ENCODE data around the gene CPEB1.
"Not testable (repeated sequence)": the region's sequence is repeated elsewhere in the genome, so short reads cannot be mapped to it uniquely, and the experiment has no call there.

Gene CPEB1

DNA sequence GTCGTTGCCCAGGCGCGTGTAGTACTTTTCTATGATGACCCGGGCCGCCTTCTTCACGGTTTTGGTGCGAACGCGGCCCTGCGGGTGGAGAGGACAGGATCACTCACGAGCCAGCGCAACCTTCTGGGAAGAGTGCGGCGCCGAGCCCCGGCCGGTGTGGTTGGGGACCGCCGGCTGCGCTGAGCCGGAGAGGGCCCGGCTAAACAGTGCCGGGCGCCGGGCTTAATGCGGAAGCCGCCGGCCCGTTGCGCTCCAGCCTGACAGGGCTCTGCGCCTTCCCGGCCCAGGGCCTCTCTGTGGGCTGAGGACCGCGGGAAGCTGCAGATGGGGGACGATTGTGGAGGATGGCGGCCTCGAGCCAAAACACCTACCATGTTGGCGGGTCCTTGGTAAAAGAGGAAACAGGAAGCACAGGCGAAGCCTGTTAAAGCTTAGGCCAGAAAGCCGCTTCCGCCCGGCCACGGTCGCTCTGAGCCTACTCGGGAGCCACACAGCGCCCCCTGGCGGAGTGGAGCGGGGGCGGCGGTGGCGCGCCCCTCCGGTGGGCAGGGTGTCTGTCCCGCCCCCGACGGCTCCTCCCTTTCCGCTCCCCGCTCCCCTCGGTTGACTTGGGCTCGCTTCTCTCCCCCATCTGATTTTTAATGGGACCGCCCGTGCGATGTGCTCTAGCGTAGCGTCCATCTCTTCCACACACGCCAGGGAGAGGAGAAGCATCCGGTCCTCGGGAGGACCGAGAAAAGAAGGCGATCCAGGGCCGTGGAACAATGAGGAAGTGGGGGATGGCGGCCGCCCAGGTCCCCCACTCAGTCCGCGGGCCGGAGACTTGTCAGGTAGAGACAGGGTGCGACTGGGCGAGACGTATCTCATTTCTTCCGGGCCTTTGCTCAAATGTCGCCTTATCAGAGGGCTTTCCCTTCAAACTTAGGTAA, 106.8 kb downstream of the CPEB1 start, which contains the start of gene RPS17:
RPS17 (minus strand) TSS at position 403 of the 929 bp plus-strand sequence; CDS start at position 374, 29 bp downstream.
- peak; percentile 99 for DNase-seq

DNA sequence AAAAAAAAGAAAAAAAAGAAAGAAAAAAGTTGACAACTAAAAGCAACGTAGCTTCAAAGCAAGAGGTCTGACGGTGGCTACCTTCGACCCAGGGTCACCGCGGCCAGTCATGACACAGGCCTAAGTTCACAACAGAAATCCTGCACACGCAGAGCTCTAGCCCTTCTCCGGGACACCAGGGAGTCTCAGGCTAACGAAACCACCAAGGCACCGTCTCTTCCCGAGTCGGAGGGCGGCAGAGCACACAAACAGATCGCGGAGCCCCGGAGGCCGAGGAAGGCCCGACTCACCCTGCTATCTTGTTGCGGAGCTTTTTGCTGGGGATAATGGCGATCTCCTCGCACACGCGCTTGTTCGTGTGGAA, 107.5 kb downstream of the CPEB1 start:
- no peak for DNase-seq

GRCh38 chr15:82538961-82539690, 108.0 kb downstream of the CPEB1 start:
- DNase-seq: no peak

DNA sequence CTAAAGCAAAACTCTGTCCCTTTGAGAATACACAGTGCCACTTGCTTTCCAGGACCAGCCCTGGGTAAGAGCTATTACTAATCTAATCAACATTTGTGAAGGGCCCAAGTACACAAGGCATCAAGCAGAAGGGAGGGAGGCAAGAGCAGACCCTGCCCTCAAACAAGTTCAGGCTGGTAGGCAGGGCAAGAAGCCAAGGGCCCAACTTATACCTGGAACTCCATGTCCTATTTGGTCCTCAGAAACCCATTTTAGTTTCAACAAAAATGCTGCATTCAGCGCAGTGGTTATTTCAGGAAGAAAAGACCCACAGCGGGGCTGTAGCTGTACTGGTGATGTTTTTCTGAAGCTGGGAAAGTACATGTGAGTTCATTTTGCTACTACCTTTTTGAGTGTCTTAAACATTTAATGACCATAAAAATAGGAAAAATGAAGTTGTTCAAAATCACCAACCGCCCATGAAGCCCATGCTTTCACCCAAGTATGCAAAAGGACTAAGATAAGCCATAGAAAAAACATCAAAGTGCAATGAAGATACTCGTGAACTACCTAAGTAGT, 109.7 kb downstream of the CPEB1 start:
- no peak for DNase-seq

DNA sequence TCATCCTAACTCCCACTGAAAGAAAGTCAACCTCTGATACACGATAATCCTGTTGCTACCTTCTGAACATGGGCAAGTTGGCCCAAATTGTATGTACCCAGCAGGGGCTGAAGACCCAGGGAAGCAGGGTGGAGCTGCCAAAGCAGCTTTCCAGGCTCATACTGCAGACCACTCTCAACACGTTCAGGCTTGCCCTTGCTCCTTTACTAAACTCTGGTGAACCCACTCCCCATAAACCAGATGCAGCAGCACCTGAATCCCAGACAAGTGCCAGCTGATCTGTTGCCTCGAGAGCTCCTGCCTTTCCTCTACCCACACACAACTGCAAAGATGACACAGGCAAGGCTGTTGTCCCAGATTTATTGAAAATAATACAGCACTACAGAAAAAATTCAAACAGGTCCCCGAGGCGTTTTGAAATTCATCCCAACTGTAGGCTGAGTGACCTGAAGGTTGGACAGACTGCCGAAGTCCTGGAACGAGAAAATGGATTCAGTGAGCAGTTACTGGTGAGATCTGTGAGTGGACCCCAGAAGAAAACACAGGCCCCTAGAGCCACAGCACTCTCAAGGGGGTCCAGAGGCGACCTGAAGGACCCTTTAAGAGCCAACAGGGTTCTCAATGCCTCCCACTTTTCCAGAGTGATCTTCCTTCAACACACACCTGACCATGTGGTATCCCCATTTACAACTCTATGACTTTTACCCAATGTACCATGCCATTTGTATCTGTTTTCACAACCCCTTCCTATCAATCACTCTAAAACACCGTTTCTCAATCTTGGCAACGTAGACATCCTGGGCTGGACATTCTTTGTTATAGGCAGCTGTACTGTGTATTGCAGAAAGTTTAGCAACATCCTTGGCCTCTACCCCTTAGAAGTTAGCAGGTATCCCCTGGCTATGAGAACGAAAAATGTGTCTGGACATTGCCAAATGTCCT, 110.5 kb downstream of the CPEB1 start:
- no peak for DNase-seq

DNA sequence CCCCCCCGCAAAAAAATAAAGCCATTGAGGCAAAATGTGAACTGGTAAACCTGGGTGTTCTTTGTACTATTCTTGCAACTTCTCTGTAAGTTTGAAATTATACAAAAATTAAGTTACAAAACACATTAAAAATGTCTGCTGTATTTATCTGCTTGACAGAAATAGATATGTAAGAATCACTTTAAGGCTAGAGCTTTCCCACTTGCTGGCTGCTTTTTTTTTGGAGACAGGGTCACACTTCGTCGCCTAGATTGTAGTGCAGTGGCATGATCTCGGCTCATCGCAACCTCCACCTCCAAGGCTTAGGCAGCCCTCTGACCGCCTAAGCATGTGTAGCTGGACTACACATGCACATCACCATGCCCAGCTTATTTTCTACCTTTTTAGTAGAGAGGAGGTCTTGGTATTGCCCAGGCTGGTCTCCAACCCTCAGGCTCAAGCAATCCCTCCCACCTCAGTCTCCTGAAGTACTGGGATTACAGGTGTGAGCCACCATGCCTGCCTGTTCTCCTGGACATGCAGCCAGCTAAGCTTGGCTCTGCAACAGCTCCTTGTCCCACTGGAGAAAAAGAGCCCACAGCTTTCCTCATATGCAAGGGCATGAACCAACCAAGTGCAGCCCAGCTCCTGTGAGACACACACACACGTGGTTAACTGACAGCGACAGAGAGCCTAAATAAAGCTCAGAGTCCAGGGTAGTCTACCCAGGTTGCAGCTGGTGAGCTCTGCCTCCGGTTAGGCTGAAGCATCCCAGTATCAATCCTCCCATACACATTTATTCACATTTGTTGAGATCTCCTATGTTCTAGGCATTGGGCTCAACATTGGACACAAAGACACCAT, 111.4 kb downstream of the CPEB1 start:
- peak in 1 of 2 donors; percentile 21 for DNase-seq

- DNase-seq: not testable (repeated sequence)
Measured at GRCh38 chr15:82535151-82535550, 112.0 kb downstream of the CPEB1 start.

DNA sequence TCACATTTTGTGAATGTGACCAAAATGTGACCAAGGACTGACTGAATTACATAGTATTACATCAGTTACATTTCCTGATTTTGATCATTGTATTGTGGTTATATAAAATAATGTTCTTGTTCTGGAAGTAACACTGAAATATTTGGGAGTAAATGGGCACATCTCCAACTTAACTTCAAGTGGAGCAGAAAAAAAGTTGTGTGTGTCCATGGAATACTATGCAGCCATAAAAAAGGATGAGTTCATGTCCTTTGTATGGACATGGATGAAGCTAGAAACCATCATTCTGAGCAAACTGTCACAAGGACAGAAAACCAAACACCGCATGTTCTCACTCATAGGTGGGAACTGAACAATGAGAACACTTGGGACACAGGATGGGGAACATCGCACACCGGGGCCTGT, 112.7 kb downstream of the CPEB1 start:
- DNase-seq: not testable (repeated sequence)

GRCh38 chr15:82533801-82534200, 113.4 kb downstream of the CPEB1 start:
- DNase-seq: no peak

DNA sequence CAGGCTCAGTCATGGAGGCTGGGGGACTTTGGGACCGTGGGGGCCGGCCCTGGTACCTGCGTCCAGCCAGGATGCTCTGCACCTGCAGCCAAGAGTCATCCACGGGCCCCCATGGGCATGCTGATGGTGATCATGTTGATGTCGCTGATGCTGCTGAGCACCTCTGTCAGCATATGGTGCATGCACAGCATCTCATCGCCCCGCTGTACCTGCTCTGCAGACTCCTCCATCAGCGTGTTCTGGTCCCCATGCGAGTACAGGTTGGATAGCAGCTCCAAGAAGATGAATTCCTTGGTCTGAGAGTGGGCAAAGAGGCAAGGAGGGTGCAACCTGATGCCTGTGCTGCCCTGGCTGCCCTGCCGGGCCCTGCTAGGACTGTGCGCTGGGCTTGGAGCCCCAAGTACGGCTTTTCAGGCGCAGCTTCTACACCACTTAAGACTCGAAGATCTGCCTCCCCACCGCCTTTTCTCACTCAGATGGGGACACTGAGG, 114.1 kb downstream of the CPEB1 start:
- no peak for DNase-seq

GRCh38 chr15:82532383-82532990, 114.7 kb downstream of the CPEB1 start:
- DNase-seq: no peak

- no peak for DNase-seq
Measured at GRCh38 chr15:82531496-82532382, 115.4 kb downstream of the CPEB1 start.

DNA sequence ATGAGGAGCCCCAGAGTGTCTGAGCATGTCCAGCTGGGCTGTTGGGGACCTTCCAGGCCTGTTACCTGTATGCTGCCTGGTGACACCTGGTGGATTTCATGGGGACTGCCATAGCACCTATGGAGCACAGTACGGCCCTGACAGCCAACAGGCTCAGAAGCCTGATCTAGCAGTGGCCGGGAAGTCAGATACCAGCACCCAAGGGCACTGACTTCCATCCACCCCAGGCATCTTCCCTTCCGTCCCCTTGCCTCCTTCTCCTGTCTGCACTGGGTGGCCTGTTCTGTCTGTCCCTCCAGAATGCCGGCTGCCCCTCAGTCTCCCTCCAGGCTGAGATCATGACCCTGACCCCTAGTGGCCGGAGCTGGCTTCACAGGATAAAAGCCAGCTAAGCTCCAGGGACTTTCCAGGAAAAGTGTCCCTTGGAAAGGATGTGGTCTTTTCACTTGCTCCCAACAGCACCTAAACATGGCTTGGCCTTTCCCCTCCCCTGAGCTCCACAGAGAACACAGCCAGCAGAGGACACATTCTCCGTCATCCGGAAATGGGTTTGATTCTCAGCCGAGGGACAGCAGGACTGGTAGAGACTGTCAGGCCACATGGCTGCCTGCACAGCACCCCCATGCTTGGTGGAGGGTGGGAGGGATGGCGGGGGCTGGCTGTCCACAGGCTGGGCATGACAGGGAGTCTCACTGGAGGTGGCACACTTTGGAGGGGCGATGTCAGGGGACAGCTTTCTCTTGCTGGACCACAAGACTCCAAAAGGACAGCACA, 116.4 kb downstream of the CPEB1 start:
- DNase-seq: peak; percentile 56 to 60

DNA sequence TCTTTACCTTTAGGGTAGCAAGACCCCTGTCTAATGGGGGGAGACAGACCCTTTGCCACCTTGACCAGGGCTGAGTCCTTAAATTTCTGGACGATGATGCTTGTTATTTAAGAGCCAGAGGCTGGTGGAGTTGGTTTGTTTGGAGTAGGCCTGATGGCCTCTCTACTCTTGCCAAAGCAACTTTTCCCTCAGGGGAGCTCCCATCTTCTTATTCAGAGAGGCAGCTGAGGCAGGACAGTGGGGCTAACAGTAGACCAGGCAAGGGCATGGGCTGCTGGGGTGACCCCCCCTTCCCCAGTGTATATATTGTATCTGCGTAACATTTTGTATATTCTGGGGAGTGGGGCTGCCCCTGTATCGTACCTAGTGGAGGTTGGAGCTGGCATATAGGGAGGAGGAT, 117.2 kb downstream of the CPEB1 start:
- no peak for DNase-seq

DNA sequence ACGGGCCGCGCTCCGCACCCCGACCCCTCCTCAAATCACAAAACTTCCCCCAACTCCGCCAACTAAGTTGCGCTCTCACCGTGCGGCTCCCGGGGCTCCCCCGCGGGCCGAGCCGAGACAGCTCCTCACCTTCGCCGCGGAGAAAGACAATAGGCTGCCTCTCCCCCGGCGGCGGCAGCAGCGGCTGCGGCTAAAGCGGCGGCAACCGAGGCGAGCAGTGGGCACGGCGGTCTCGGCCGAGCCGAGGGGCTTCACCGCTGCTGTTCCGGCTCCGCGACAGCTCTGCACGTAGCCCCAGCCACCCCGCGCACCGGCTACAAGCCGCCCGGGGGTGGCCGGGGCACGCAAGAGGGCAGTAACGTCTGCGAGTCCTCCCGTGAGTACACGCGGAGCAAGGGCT, 133.6 kb downstream of the CPEB1 start:
- not testable (repeated sequence) for DNase-seq

DNA sequence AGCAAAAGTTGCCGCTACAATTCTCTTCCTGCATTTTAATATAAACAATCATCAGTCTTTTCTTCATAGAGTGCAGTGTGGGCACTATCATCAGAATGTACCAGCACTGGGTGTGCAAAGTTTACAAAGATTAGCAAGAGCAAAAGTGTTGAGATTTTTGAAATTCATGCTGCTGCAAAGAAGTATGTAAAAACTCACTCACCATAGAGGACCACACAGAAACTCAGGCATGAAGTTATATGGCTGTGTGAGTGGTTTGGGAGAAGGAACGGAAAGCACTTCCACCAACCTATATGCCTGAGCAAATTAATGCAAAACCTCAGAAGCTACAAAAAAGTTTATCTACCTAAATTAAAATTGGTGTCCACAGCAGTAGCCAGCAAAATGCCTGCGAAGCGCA, 139.5 kb downstream of the CPEB1 start:
- not testable (repeated sequence) for DNase-seq

DNA sequence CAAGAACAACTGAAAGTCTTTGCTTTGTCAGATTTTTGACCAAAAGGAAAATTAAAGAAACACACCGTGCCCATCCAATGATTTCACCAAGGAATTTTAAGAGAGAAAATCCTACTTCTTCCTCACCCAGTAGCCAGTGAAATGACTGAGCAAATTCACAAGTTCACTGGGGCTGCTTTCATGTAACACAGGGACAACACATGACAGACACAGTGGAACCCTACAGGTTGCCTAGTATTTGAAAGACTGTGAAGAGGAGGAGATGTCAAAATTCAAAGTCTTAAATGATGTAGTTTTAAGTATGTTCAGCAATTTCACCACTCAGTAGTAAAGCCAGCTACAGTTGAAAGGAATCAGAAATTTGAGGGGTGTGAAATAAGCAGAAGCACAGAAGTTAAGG, 140.1 kb downstream of the CPEB1 start:
- not testable (repeated sequence) for DNase-seq

DNA sequence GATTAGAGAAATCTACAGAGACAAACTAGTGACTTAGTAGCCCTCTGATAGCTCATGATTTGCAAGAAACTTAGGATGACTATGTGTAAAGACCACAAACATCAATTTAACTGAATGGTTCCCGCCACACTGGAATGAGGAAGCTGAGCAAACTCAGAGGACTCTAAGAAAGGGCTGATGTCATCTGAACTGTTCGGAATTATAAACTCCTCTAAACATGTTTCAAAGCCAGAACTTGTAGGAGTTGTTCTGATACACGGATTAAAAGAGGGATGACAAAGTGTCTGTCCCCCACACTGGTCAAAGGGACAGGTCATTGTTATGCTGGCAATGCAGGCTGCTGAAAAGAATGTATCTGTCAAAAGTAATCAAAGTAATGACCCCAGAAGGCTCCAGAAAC, 141.3 kb downstream of the CPEB1 start:
- not testable (repeated sequence) for DNase-seq

- not testable (repeated sequence) for DNase-seq
Measured at GRCh38 chr15:82504074-82504473, 143.1 kb downstream of the CPEB1 start.

All from stimulated activated CD4-positive, alpha-beta T cell treated with anti-CD3 and anti-CD28 coated beads, Interleukin-2, amount 100 ng/mL, for 48 hours (primary cell).